K562 (cell line): ENCODE measurements around the gene SVEP1. TPM values are rescaled to one million over a fixed set of nuclear protein-coding genes. Genes with fewer than 3 reads are reported as not detected.

Source experiments
- ATAC-seq: fragments of 200-7000 bp; cut with Tn5 transposase; 3 replicates; pipeline ENCODE4 v1.9.1; 2020; ENCODE audit warnings: moderate library complexity
- BruUV-seq: library from RNA; stranded (reverse); fragments of 400-500 nt; replicated peaks from 2 replicates; lab custom pipeline; 2021; lab: Mats Ljungman, UMichigan
- CTCF ChIA-PET: fragments of 300-600 bp; formaldehyde crosslinking; extraction: SDS; loops from one replicate; lab custom pipeline; 2021; ENCODE audit warnings: low intra/inter-chr PET ratio; lab: Yijun Ruan, JAX
- POLR2A ChIA-PET: fragments of 300-600, 350-650 bp; sonication (Branson Sonifier 250); formaldehyde crosslinking; extraction: SDS; loops from one replicate; lab custom pipeline; 2021; ENCODE audit warnings: antibody characterized with exemption, inconsistent platforms; lab: Yijun Ruan, JAX
- DNase-seq, 4 experiments: peaks; one replicate each; pipeline versions ENCODE4 v3.0.0 to v3.0.0-alpha.2; 2011 to 2018; ENCODE audit warnings: low spot score in 3 of 4, mixed read lengths in 3 of 4; ENCODE audit errors: extremely low read depth in 1 of 4
- FAIRE-seq: peaks from 2 replicates; lab custom pipeline; 2011; peaks lifted over from hg19 to GRCh38; lab: Jason Lieb, UNC
- H2AFZ ChIP-seq: 2 replicates; pipeline ENCODE4 v1.6.0; 2011; ENCODE audit warnings: low read depth, low read length, control low read depth, inconsistent platforms
- H3K27ac ChIP-seq: fragments of 200-600 bp; 3 replicates; pipeline ENCODE4 v1.8.0; 2011; ENCODE audit warnings: low read depth, mild to moderate bottlenecking, control low read depth, inconsistent platforms, low read length, moderate library complexity, mixed read lengths; ENCODE audit errors: extremely low read depth
- H3K27me3 ChIP-seq, 2 experiments: fragments of 300-600 bp in 1 of 2; 2 replicates in 1 of 2; 3 replicates in 1 of 2; pipeline versions ENCODE4 v1.6.0 to v1.8.0; 2011; ENCODE audit warnings: inconsistent platforms in 2 of 2, low read length in 2 of 2, mild to moderate bottlenecking in 1 of 2, mixed read lengths in 1 of 2, moderate library complexity in 1 of 2; ENCODE audit not compliant: control insufficient read depth in 2 of 2, insufficient read depth in 2 of 2
- H3K36me3 ChIP-seq: fragments of 300-600 bp; 3 replicates; pipeline ENCODE4 v1.8.0; 2011; ENCODE audit warnings: mild to moderate bottlenecking, low read length, inconsistent platforms; ENCODE audit not compliant: control insufficient read depth, insufficient read depth
- H3K4me1 ChIP-seq, 2 experiments: fragments of 200-600 bp in 1 of 2; replicated peaks in 1 of 2; 2 replicates in 1 of 2; 3 replicates in 1 of 2; pipeline versions ENCODE4 v1.5.1 to v1.8.0; 2011; ENCODE audit warnings: inconsistent platforms in 2 of 2, low read length in 2 of 2, mild to moderate bottlenecking in 1 of 2, mixed read lengths in 1 of 2, moderate library complexity in 1 of 2; ENCODE audit not compliant: control insufficient read depth in 2 of 2, insufficient read depth in 2 of 2
- H3K4me2 ChIP-seq: 2 replicates; pipeline ENCODE4 v1.6.1; 2011; ENCODE audit warnings: low read length, control low read depth, inconsistent platforms, mixed read lengths; ENCODE audit not compliant: insufficient read depth
- H3K4me3 ChIP-seq: fragments of 200-600 bp; sonication (generic), shearing (Covaris generic); 2 replicates; pipeline ENCODE4 v1.5.1; 2016; ENCODE audit warnings: control low read depth, inconsistent platforms
- H3K79me2 ChIP-seq: fragments of 200-600 bp; 3 replicates; pipeline ENCODE4 v1.8.0; 2011; ENCODE audit warnings: low read length, inconsistent platforms; ENCODE audit not compliant: control insufficient read depth, insufficient read depth
- H3K9ac ChIP-seq, 2 experiments: 2 replicates each; pipeline versions ENCODE4 v1.6.0 to v1.6.1; 2011; ENCODE audit warnings: low read depth in 2 of 2, low read length in 2 of 2, control low read depth in 1 of 2, inconsistent platforms in 1 of 2, mild to moderate bottlenecking in 1 of 2, mixed read lengths in 1 of 2; ENCODE audit not compliant: insufficient read depth in 1 of 2
- H3K9me1 ChIP-seq: one replicate; pipeline ENCODE4 v1.6.0; 2011; ENCODE audit warnings: inconsistent platforms, mild to moderate bottlenecking, low read length, moderate library complexity; ENCODE audit not compliant: control insufficient read depth, insufficient read depth
- H3K9me3 ChIP-seq: replicated peaks from 2 replicates; pipeline ENCODE4 v1.5.1; 2011; ENCODE audit warnings: low read depth, low read length, inconsistent platforms; ENCODE audit not compliant: control insufficient read depth, insufficient read depth
- H4K20me1 ChIP-seq: replicated peaks from 2 replicates; pipeline ENCODE4 v1.6.1; 2011; ENCODE audit warnings: low read length, inconsistent platforms, mixed read lengths; ENCODE audit not compliant: control insufficient read depth, insufficient read depth
- ATF7 ChIP-seq: fragments of 450-650 bp; IDR thresholded peaks from 2 replicates; pipeline ENCODE4 v1.7.1; 2014; ENCODE audit warnings: mild to moderate bottlenecking, moderate library complexity
- CBFA2T3 ChIP-seq: fragments of 450-650 bp; IDR thresholded peaks from 2 replicates; pipeline ENCODE4 v1.6.1; 2017
- CHD1 ChIP-seq: fragments of 200-600 bp; sonication (generic); IDR thresholded peaks from one replicate; pipeline ENCODE4 v1.6.1; 2012; ENCODE audit warnings: mild to moderate bottlenecking, moderate library complexity, low read length, inconsistent platforms
- NFIX ChIP-seq: fragments of 250-450 bp; sonication (Bioruptor Pico); IDR thresholded peaks from 2 replicates; pipeline ENCODE4 v1.4.0; 2020; ENCODE audit warnings: low read depth, mild to moderate bottlenecking, moderate library complexity
- SMAD2 ChIP-seq: fragments of 150-350 bp; IDR thresholded peaks from 2 replicates; pipeline ENCODE4 v1.6.1; 2014; ENCODE audit warnings: low read depth, mild to moderate bottlenecking, low read length
- ZNF212 ChIP-seq: fragments of 450-650 bp; formaldehyde crosslinking; IDR thresholded peaks from 2 replicates; pipeline ENCODE4 v1.4.0; 2020; ENCODE audit warnings: mild to moderate bottlenecking
- ZNF217 ChIP-seq: sonication (generic); formaldehyde crosslinking; IDR thresholded peaks from 2 replicates; pipeline ENCODE4 v1.8.0; 2022; ENCODE audit warnings: mild to moderate bottlenecking, missing genetic modification reagents
- ZNF695 ChIP-seq: fragments of 450-650 bp; formaldehyde crosslinking; IDR thresholded peaks from 2 replicates; pipeline ENCODE4 v1.4.0; 2020; ENCODE audit warnings: mild to moderate bottlenecking, moderate library complexity
- ZNF75A ChIP-seq: fragments of 450-650 bp; formaldehyde crosslinking; IDR thresholded peaks from 2 replicates; pipeline ENCODE4 v1.4.0; 2020; ENCODE audit warnings: mild to moderate bottlenecking
- WGBS: fragments of 100-300 bp; shearing (Covaris generic); methylation state at CpG from one replicate; pipeline ENCODE4 v1.1.6; 2016; ENCODE audit warnings: low coverage, mixed read lengths; ENCODE audit not compliant: insufficient coverage; ENCODE audit errors: missing lambda C conversion rate; 5-methylcytosine and 5-hydroxymethylcytosine counted together
- in situ Hi-C: fragments of 300-500 bp; cut with MboI; formaldehyde crosslinking; loops from 4 replicates; pipeline ENCODE4 v1.15.0; 2018; ENCODE audit warnings: inconsistent platforms, mixed read lengths
- intact Hi-C: fragments of 100-400 bp; cut with micrococcal nuclease; formaldehyde crosslinking; loops from 2 replicates; pipeline ENCODE4 v1.14.2; 2022
- polyA plus RNA-seq, 8 experiments: library from polyadenylated mRNA; depleted of rRNA in 4 of 8; stranded (reverse) in 5 of 8; unstranded in 3 of 8; fragments of >200 nt; fragmentation: Nextera tagmentation in 2 of 8; fragmentation: Illumina TruSeq in 1 of 8; extraction: Ambion mirVana in 2 of 8; extraction: Trizol in 1 of 8; gene quantifications; 2 replicates each; pipeline versions ENCODE4 v1.2.1 to v1.2.3, GENCODE V29; 2011 to 2014; ENCODE audit warnings: inconsistent platforms in 1 of 8, missing spikeins in 1 of 8
- total RNA-seq, 7 experiments: library from RNA; depleted of rRNA in 6 of 7; stranded (reverse); fragments of >200 nt in 6 of 7; fragmentation: Illumina TruSeq in 2 of 7; extraction: Trizol in 2 of 7; gene quantifications; 2 replicates each; pipeline versions ENCODE4 v1.2.1 to v1.2.3, GENCODE V29; 2011 to 2021; ENCODE audit warnings: low replicate concordance in 1 of 7
- TF ChIP-seq, protein P1 (sequence below): fragments of 250-450 bp; sonication (Bioruptor Pico); IDR thresholded peaks from 2 replicates; pipeline ENCODE4 v1.5.0; 2020; ENCODE audit warnings: mild to moderate bottlenecking
- TF ChIP-seq, protein P2 (sequence below): fragments of 250-450 bp; sonication (Bioruptor Pico); IDR thresholded peaks from 2 replicates; pipeline ENCODE4 v1.8.0; 2021; ENCODE audit warnings: moderate library complexity, mild to moderate bottlenecking, inconsistent platforms
- TF ChIP-seq, protein P3 (sequence below), 2 experiments: fragments of 450-650 bp; IDR thresholded peaks; 2 replicates each; pipeline ENCODE4 v1.6.1; 2016
- TF ChIP-seq, protein P4 (sequence below): sonication (generic); formaldehyde crosslinking; IDR thresholded peaks from 2 replicates; pipeline ENCODE4 v1.8.1; 2023; ENCODE audit warnings: mild to moderate bottlenecking, missing genetic modification reagents

SVEP1 gene
- total and polyA plus RNA-seq, 9 of the 15 experiments (the other 6 are each of a cell fraction or from before 2014, with no cell fraction given): 0.20 to 0.84 (median 0.43) TPM

DNA sequence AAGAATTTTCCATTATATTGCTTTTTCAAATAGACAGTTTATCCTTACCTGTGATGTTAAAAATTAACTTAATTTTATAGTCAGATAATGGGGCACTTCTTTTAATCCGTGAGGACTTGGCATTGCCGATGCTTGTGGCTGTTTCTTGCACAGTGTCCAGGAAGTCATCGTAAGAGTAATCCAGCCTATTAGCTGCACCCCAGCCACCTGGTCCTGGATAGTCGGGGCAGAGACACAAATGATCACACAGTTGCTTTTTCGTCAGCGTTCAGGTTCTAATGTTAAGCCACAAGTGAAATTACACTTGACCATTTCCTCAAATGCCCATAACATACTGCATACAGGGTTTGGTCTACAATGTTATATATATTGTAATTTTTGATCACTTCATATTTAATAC is 107.4 kb downstream of the SVEP1 start:
- no TSS peak for BruUV-seq

More for the DNA sequence above, 107.4 kb downstream of the SVEP1 start:
- no peaks in the 10 kb centered on the region for H3K9me1 ChIP-seq
- TF ChIP-seq ZNF695 (no peak), SMAD2 (no peak), ZNF217 (CRISPR knock-in tag) (no peak), ATF7 (no peak), CHD1 (no peak), ZNF75A (CRISPR knock-in tag) (no peak), NFIX (no peak), CBFA2T3 (no peak), ZNF212 (CRISPR knock-in tag) (no peak)
- TF ChIP-seq, protein P1, sequence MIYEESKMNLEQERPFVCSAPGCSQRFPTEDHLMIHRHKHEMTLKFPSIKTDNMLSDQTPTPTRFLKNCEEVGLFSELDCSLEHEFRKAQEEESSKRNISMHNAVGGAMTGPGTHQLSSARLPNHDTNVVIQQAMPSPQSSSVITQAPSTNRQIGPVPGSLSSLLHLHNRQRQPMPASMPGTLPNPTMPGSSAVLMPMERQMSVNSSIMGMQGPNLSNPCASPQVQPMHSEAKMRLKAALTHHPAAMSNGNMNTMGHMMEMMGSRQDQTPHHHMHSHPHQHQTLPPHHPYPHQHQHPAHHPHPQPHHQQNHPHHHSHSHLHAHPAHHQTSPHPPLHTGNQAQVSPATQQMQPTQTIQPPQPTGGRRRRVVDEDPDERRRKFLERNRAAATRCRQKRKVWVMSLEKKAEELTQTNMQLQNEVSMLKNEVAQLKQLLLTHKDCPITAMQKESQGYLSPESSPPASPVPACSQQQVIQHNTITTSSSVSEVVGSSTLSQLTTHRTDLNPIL (CRISPR knock-in tag): no peak
- TF ChIP-seq, protein P2, sequence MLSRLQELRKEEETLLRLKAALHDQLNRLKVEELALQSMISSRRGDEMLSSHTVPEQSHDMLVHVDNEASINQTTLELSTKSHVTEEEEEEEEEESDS (CRISPR knock-in tag): no peak
- TF ChIP-seq, protein P3, sequence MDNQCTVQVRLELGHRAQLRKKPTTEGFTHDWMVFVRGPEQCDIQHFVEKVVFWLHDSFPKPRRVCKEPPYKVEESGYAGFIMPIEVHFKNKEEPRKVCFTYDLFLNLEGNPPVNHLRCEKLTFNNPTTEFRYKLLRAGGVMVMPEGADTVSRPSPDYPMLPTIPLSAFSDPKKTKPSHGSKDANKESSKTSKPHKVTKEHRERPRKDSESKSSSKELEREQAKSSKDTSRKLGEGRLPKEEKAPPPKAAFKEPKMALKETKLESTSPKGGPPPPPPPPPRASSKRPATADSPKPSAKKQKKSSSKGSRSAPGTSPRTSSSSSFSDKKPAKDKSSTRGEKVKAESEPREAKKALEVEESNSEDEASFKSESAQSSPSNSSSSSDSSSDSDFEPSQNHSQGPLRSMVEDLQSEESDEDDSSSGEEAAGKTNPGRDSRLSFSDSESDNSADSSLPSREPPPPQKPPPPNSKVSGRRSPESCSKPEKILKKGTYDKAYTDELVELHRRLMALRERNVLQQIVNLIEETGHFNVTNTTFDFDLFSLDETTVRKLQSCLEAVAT (IDR thresholded peaks at IDR 0.05): no peak
- TF ChIP-seq, protein P4, sequence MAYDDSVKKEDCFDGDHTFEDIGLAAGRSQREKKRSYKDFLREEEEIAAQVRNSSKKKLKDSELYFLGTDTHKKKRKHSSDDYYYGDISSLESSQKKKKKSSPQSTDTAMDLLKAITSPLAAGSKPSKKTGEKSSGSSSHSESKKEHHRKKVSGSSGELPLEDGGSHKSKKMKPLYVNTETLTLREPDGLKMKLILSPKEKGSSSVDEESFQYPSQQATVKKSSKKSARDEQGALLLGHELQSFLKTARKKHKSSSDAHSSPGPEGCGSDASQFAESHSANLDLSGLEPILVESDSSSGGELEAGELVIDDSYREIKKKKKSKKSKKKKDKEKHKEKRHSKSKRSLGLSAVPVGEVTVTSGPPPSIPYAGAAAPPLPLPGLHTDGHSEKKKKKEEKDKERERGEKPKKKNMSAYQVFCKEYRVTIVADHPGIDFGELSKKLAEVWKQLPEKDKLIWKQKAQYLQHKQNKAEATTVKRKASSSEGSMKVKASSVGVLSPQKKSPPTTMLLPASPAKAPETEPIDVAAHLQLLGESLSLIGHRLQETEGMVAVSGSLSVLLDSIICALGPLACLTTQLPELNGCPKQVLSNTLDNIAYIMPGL (CRISPR knock-in tag): no peak
- DNase-seq (no peak), ATAC-seq (no peak), FAIRE-seq (no peak)
- H2AFZ ChIP-seq: no peak overlapping the region
- H3K4me3 ChIP-seq: no peak overlapping the region
- POLR2A ChIA-PET: no interaction called here
- H3K4me2 ChIP-seq: no peak overlapping the region
- WGBS: 3% methylated on average over 6 of the region's 6 CpGs
- no peaks in the 10 kb centered on the region for H3K4me1 ChIP-seq
- intact Hi-C loops: no loop called here
- H3K9ac ChIP-seq: no peak overlapping the region
- H4K20me1 ChIP-seq: no peaks in the 10 kb centered on the region
- no peaks in the 10 kb centered on the region for H3K9me3 ChIP-seq
- no peaks in the 10 kb centered on the region for H3K36me3 ChIP-seq
- in situ Hi-C loops: no loop called here
- CTCF ChIA-PET: no interaction called here
- H3K79me2 ChIP-seq: no peaks in the 10 kb centered on the region
- H3K27ac ChIP-seq: no peak overlapping the region
- H3K27me3 ChIP-seq: no peaks in the 10 kb centered on the region; a peak in 1 of 5 replicates
